Esophagus (tissue), 2 donors: Measurements from ENCODE around the gene PFDN5. TPM values are rescaled to one million over a fixed set of nuclear protein-coding genes. Genes with fewer than 3 reads are reported as not detected.
"Not testable (repeated sequence)": the region's sequence is repeated elsewhere in the genome, so short reads cannot be mapped to it uniquely, and the experiment has no call there.

Source experiments
- H3K27ac ChIP-seq, 2 donors: one replicate each; pipeline ENCODE4 v1.5.1; 2013; ENCODE audit warnings: low read depth in 2 of 2, mild to moderate bottlenecking in 2 of 2, inconsistent platforms in 1 of 2, low read length in 1 of 2, moderate library complexity in 1 of 2
- H3K27me3 ChIP-seq, 2 donors: one replicate each; pipeline ENCODE4 v1.6.1; 2013; ENCODE audit warnings: low read length in 2 of 2, control low read depth in 1 of 2, mild to moderate bottlenecking in 1 of 2; ENCODE audit not compliant: insufficient read depth in 2 of 2, control insufficient read depth in 1 of 2
- H3K36me3 ChIP-seq, 2 donors: one replicate each; pipeline ENCODE4 v1.6.1; 2013; ENCODE audit warnings: low read length in 1 of 2; ENCODE audit not compliant: control insufficient read depth in 2 of 2, insufficient read depth in 2 of 2
- H3K4me1 ChIP-seq, 2 donors: one replicate each; pipeline ENCODE4 v1.6.1; 2013; ENCODE audit warnings: low read length in 1 of 2; ENCODE audit not compliant: control insufficient read depth in 2 of 2, insufficient read depth in 2 of 2
- H3K4me3 ChIP-seq, 2 donors: one replicate each; pipeline ENCODE4 v1.5.1; 2013; ENCODE audit warnings: low read length in 2 of 2, mild to moderate bottlenecking in 2 of 2, low read depth in 1 of 2, moderate library complexity in 1 of 2
- H3K9me3 ChIP-seq, 2 donors: one replicate each; pipeline ENCODE4 v1.6.1; 2013; ENCODE audit warnings: mild to moderate bottlenecking in 2 of 2, low read depth in 1 of 2, low read length in 1 of 2, moderate library complexity in 1 of 2; ENCODE audit not compliant: control insufficient read depth in 2 of 2, insufficient read depth in 1 of 2
- WGBS, 2 donors: extraction: QIAGEN DNeasy Blood & Tissue Kit; methylation state at CpG; one replicate each; pipeline ENCODE4 v1.1.7; 2013; 5-methylcytosine and 5-hydroxymethylcytosine counted together
- polyA plus RNA-seq, 2 donors: library from polyadenylated mRNA; stranded (reverse); fragments of 200-250 nt; gene quantifications; one replicate each; pipeline ENCODE4 v1.2.3, GENCODE V29; 2013
- donor health status: healthy with polysubstance abuse.
- donor health status: Bipolar disorder and iron deficiency.

PFDN5 gene
- polyA plus RNA-seq, 2 donors, result 612 to 762 TPM

DNA sequence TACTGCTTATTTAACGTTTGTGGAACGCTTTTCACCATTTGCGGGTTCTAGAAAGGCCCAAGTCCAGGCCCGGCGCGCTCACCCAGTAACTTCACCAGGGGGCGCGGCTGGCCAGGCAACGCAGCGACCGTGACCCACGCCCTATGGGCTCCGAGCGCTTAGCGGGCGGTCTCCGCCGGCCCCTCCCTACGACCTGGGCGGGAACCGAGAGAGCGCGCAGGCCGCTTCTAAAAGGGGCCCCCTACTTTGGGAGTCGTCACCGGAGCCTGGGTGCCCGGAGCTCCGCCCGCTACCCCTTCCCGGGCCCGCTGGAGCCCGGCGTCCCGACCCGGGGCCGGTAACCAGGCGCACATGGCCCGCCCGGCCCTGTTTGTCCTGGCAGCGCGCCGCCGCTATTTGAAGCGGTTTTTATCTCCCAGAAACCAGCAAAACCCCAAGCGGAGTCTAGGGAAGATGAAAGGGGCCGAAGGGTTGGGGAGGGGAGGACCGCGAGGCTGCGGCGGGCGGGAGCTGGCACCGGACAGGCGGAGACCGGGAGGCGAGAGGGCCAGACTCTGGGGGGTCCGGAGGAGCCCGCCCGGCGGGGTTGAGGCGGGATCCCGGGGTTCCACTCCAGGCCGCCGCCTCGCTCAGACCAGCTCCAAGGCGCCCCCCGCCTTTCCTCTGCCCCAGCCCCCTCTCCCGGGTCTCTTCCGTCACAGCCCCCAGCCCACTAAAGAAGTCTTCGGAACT is 29.6 kb downstream of the PFDN5 start:
- Histone ChIP-seq H3K27ac (peak overlapping the region; percentile 84 to 95), H3K4me3 (peak overlapping the region; percentile 36 to 59), H3K27me3 (no peaks in the 10 kb centered on the region), H3K4me1 (peaks cover 0 to 9% of the 10 kb centered on the region in 2 donors), H3K36me3 (no peaks in the 10 kb centered on the region), H3K9me3 (no peaks in the 10 kb centered on the region)
- 1% methylated on average over 59 to 69 of the region's 69 CpGs for WGBS, 2 donors

DNA sequence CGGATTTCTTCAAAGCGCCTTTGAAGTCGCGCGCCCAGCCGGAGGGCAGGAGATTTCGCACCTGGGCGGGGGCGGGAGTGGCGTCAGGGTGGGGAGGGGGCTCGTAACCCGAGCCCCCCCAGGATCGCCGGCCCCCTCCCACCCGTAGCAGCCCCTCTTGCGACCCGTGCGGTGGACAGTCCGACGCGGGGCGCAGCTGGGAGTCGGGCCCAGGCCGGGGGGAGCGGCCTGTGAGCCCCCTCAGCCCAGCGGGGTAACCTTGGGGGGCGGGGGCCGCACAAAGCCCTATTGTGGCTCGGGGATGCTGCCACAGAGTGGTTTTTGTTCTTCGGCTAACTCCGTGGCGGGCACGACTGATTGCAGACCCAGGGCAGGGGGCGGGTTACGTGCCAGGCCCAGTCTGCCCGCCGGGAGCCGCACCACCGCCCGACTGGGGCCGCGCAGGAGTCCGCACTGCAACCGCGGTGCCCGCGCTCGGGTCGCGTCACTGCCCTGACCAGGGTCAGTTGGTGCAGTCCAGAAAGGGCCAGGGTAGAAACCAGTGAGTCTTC is 30.2 kb downstream of the PFDN5 start:
- 1% methylated on average over 48 to 50 of the region's 50 CpGs for WGBS, 2 donors
- peak overlapping the region; percentile 84 to 95 for H3K27ac ChIP-seq
- H3K4me1 ChIP-seq, result peaks cover 0 to 6% of the 10 kb centered on the region in 2 donors
- H3K36me3 ChIP-seq, result no peaks in the 10 kb centered on the region
- H3K4me3 ChIP-seq, result peak overlapping the region; percentile 36 to 59
- no peaks in the 10 kb centered on the region for H3K27me3 ChIP-seq
- no peaks in the 10 kb centered on the region for H3K9me3 ChIP-seq

DNA sequence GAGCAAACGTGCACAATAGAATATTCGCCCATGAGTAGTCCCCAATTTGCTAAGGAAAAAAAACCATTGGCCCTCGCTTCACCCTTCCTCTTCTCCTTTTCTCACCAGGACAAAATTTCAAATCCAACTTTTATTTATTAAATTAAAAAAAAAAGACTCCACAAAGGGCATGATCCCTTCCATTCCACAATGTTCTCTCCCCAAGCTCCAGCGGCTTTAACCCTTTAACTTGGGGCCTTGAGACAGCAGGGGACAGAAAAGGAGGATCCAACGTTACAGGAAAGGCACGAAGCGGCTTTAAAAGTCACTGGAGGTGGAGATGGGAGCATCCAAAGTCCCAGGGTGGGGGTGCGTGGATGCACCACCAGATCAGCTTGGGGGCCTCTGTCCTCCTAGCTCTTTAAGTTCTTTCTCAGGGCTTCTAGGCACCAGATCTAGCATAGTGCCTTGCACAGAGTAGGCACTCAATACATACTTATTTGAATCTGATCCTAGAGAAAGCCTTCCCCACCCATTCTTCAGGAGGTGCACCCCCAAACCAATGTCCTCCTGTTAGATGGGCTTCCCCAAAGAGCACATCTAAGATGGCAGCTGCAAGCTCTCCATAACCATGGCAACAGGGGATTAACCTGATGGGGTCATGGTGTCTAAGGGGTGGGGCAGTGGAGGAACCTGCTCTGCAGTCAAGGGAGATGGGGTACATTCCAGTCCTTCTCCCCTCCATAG is 31.3 kb downstream of the PFDN5 start:
- no peaks in the 10 kb centered on the region for H3K27me3 ChIP-seq
- no peak overlapping the region for H3K4me3 ChIP-seq
- no peaks in the 10 kb centered on the region for H3K36me3 ChIP-seq
- 75 to 79% methylated on average over 8 of the region's 8 CpGs for WGBS, 2 donors
- H3K27ac ChIP-seq, result no peak overlapping the region
- H3K4me1 ChIP-seq, result peaks cover 0 to 5% of the 10 kb centered on the region in 2 donors
- no peaks in the 10 kb centered on the region for H3K9me3 ChIP-seq

DNA sequence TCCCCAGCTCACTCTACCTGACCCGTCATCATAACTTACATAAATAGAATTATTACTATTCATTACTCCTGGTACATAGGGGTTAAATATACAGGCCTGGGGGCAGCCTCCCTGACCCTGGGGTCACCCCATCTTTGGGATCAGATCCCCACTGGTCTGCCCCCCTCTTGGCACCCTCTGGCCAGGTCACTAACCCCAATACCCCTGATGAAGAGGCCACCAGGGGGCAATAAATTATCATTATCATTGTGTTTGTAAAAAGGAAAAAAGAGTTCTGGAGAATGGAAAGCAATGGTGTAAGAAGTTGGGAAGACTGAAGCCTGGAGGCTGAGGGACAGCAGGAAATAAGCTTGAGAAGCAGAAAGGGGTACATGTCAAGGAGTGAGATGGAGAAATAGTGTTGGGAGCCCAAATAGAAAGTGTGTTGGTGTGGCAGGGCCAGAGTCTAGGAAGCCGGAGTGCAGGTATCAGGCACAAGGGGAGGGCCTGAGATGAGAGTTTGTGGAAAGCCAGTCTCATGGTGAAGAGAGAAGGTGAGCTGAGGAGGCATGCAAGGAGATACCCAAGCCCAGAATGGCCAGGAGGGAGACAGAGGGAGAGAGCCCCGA is 32.2 kb downstream of the PFDN5 start:
- WGBS, 2 donors, result 75 to 85% methylated on average over 3 of the region's 3 CpGs
- no peaks in the 10 kb centered on the region for H3K36me3 ChIP-seq
- H3K27ac ChIP-seq, result no peak overlapping the region
- H3K4me3 ChIP-seq, result no peak overlapping the region
- H3K4me1 ChIP-seq, result peaks cover 0 to 2% of the 10 kb centered on the region in 2 donors
- H3K27me3 ChIP-seq, result no peaks in the 10 kb centered on the region
- H3K9me3 ChIP-seq, result no peaks in the 10 kb centered on the region

DNA sequence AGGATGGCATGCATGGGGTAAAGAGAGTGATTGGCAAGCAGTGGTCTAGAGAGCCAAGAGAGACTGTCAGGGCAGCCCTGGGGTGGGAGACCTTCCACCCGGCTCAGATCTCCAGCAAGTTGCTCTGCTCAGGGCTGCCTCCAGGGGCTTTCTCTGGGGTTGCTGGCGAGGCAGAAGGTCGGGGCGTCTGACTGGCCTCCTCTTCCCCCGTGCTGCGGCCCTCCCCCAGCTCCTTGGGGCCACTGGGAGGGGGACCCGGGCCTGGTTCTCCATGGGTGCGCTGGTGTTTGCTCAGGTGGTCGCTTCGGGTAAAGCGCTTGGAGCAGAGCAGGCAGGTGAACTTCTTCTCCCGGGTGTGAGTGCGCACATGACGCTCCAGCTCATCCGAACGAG is 32.7 kb downstream of the PFDN5 start:
- 47 to 54% methylated on average over 16 of the region's 16 CpGs for WGBS, 2 donors
- H3K9me3 ChIP-seq, result no peaks in the 10 kb centered on the region
- H3K4me3 ChIP-seq, result no peak overlapping the region
- no peak overlapping the region for H3K27ac ChIP-seq
- H3K36me3 ChIP-seq, result no peaks in the 10 kb centered on the region
- H3K4me1 ChIP-seq, result peaks cover 0 to 2% of the 10 kb centered on the region in 2 donors
- no peaks in the 10 kb centered on the region for H3K27me3 ChIP-seq

DNA sequence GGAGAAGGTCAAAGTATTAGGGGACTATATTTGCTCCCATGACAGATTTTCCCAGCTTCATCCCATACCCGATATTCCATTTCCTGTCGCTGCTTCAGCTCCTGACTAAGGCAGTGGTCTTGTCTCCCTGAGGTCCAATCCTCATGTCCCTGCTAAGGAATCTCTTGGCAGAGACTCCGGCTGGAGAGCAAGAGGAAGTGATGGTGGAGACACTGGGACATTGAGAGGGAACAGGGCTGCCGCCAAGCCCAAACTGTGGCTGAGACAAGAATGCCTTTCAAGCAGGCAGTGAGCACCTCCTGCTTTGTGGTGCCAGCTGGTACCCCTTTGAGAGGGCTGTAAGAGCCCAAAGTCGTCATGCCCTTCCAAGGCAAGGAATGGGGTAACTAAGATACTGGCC is 35.3 kb downstream of the PFDN5 start:
- Histone ChIP-seq H3K27me3 (no peaks in the 10 kb centered on the region), H3K27ac (no peak overlapping the region), H3K36me3 (no peaks in the 10 kb centered on the region), H3K4me3 (no peak overlapping the region), H3K4me1 (peaks cover 0 to 2% of the 10 kb centered on the region in 2 donors), H3K9me3 (no peaks in the 10 kb centered on the region)
- WGBS, 2 donors, result 77 to 87% methylated on average over 5 of the region's 5 CpGs

DNA sequence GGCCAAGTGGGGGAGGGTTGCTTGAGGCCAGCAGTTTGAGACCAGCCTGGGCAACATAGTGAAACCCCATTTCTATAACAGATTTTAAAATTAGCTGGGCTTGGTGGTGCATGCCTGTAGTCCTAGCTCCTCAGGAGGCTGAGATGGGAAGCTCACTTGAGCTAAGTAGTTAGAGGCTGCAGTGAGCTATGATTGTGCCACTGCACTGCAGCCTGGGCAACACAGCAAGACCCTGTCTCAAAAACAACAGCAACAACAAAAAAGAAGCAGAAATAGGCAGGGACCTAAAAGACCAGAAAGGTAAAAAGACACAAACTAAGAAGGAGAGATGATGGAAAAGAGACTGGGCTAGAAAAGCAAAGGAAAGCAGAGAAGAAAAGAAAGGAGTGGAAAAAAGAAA is 37.0 kb downstream of the PFDN5 start:
- H3K27ac ChIP-seq, H3K4me3 ChIP-seq, H3K9me3 ChIP-seq, H3K27me3 ChIP-seq, H3K4me1 ChIP-seq, H3K36me3 ChIP-seq: not testable (repeated sequence)

DNA sequence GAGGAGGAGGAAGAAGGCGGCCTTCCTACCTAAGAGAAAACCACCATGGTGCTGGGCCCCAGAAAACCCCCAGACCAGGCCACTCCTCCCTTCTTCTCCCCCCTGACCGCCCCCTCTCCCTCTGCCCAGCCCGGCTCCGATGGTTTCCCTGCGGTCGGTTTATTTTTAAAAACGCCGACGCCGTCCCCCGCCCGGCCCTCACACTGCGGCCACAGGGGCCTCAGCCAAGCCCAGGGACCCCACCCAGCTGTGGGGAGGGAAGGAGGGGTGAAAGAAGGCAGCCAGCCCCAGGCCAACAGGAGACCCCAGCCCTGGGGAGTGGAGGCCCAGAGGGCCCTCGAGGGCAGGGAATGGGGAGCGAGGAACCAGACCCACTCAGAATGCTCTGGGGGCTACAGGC is 37.4 kb downstream of the PFDN5 start:
- no peaks in the 10 kb centered on the region for H3K4me1 ChIP-seq
- 57 to 70% methylated on average over 13 to 15 of the region's 15 CpGs for WGBS, 2 donors
- no peaks in the 10 kb centered on the region for H3K36me3 ChIP-seq
- H3K9me3 ChIP-seq, result no peaks in the 10 kb centered on the region
- no peaks in the 10 kb centered on the region for H3K27me3 ChIP-seq
- no peak overlapping the region for H3K4me3 ChIP-seq
- no peak overlapping the region for H3K27ac ChIP-seq

DNA sequence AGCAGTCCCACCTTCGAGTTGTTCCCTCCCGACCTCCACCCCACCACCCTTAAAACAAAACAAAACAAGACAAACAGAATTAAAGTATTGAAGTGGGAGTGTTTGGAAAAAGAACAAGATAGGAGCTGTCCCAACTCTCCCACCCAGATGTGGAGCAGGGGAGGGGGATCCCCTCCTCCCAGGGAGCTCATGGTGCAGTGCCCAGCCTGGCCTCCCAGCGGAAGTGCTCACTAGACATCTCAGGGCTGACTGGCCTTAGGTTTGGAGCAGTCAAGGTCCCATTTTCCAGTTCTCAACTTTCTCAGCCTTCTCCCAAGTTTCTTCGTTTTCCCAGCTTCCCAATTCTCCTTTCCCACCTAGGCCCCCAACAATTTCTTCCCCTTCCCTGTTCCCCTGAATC is 37.9 kb downstream of the PFDN5 start:
- no peaks in the 10 kb centered on the region for H3K27me3 ChIP-seq

More for the DNA sequence above, 37.9 kb downstream of the PFDN5 start:
- H3K4me1 ChIP-seq, result no peaks in the 10 kb centered on the region
- no peak overlapping the region for H3K4me3 ChIP-seq
- no peak overlapping the region for H3K27ac ChIP-seq
- H3K36me3 ChIP-seq, result no peaks in the 10 kb centered on the region
- WGBS, 2 donors, result 82 to 89% methylated on average over 4 of the region's 4 CpGs
- H3K9me3 ChIP-seq, result no peaks in the 10 kb centered on the region
